GM18951 (cell line): ENCODE measurements around the gene FRY.
"Not testable (repeated sequence)": the region's sequence is repeated elsewhere in the genome, so short reads cannot be mapped to it uniquely, and the experiment has no call there.

Source experiments
- POLR2A ChIP-seq: IDR thresholded peaks from 4 replicates; pipeline ENCODE4 v1.6.1; 2011; ENCODE audit warnings: mild to moderate bottlenecking; ENCODE audit not compliant: insufficient read length, insufficient read depth; ENCODE audit errors: extremely low read depth
- in situ Hi-C: fragments of 300-500 bp; cut with MboI; formaldehyde crosslinking; loops from one replicate; pipeline ENCODE4 v1.12.0; 2022; ENCODE audit warnings: low sequenced_read_pairs, mixed read lengths, inconsistent platforms; ENCODE audit not compliant: unreplicated experiment

Gene FRY

GRCh38 chr13:32031025-32031814 is at the start of gene FRY:
Gene FRY, plus strand, starts transcription at chr13:32031774. Its CDS starts 22 bp downstream, at chr13:32031796.
- peak; percentile 49 for TF ChIP-seq POLR2A
- in situ Hi-C loops, result no loop called here

GRCh38 chr13:31982124-31982523 is 49.5 kb upstream of the FRY start:
- in situ Hi-C loops, result no loop called here
- no peak for TF ChIP-seq POLR2A

- no peak for TF ChIP-seq POLR2A
- in situ Hi-C loops, result no loop called here
Measured at GRCh38 chr13:31982540-31982939, 49.0 kb upstream of the FRY start.

GRCh38 chr13:31983696-31984095 is 47.9 kb upstream of the FRY start:
- in situ Hi-C loops, result not testable (repeated sequence)

GRCh38 chr13:31984388-31984787 is 47.2 kb upstream of the FRY start:
- in situ Hi-C loops, result not testable (repeated sequence)

GRCh38 chr13:31986676-31987470 is 44.7 kb upstream of the FRY start:
- in situ Hi-C loops, result no loop called here
- TF ChIP-seq POLR2A, result no peak

GRCh38 chr13:31987535-31988170 is 43.9 kb upstream of the FRY start:
- in situ Hi-C loops, result no loop called here
- TF ChIP-seq POLR2A, result no peak

GRCh38 chr13:31994367-31994766 is 37.2 kb upstream of the FRY start:
- in situ Hi-C loops, result not testable (repeated sequence)

GRCh38 chr13:31996601-31997000 is 35.0 kb upstream of the FRY start:
- in situ Hi-C loops, result no loop called here
- TF ChIP-seq POLR2A, result no peak

GRCh38 chr13:31997641-31998040 is 33.9 kb upstream of the FRY start:
- in situ Hi-C loops, result no loop called here

GRCh38 chr13:31998131-31998530 is 33.4 kb upstream of the FRY start:
- in situ Hi-C loops, result no loop called here
- TF ChIP-seq POLR2A, result no peak

More at GRCh38 chr13:31997641-31998040, 33.9 kb upstream of the FRY start:
- TF ChIP-seq POLR2A, result no peak

GRCh38 chr13:32000754-32001153 is 30.8 kb upstream of the FRY start:
- in situ Hi-C loops, result not testable (repeated sequence)

- no peak for TF ChIP-seq POLR2A
- in situ Hi-C loops, result no loop called here
Measured at GRCh38 chr13:32001154-32001768, 30.3 kb upstream of the FRY start.
